Left lung (tissue), 10 donors: ENCODE data around the gene MAGI1. TPM values are rescaled to one million over a fixed set of nuclear protein-coding genes. Genes with fewer than 3 reads are reported as not detected.

ENCODE experiments used
- ATAC-seq: fragments of 200-7000 bp; cut with Tn5 transposase; one replicate; pipeline ENCODE4 v1.9.1; 2020; ENCODE audit warnings: moderate library complexity
- DNase-seq, 4 donors: peaks; one replicate each; pipeline ENCODE4 v3.0.0-alpha.2; 2013 to 2020
- H3K27ac ChIP-seq, 2 donors: fragments of 200-600 bp; sonication (generic) in 1 of 2; one replicate each; pipeline versions ENCODE4 v1.5.0 to v1.8.0; 2020 to 2021
- H3K27me3 ChIP-seq, 2 donors: fragments of 200-600 bp; sonication (generic) in 1 of 2; one replicate each; pipeline versions ENCODE4 v1.5.0 to v1.8.0; 2020 to 2021
- H3K36me3 ChIP-seq, 2 donors: fragments of 200-600 bp; sonication (generic) in 1 of 2; one replicate each; pipeline versions ENCODE4 v1.5.0 to v1.8.0; 2020 to 2021
- H3K4me1 ChIP-seq, 2 donors: fragments of 200-600 bp; one replicate each; pipeline ENCODE4 v1.8.0; 2021
- H3K4me3 ChIP-seq, 2 donors: fragments of 200-600 bp; sonication (generic) in 1 of 2; one replicate each; pipeline versions ENCODE4 v1.5.0 to v1.8.0; 2020 to 2021; ENCODE audit warnings: mild to moderate bottlenecking in 1 of 2
- H3K9me3 ChIP-seq, 2 donors: fragments of 200-600 bp; sonication (generic) in 1 of 2; one replicate each; pipeline versions ENCODE4 v1.5.0 to v1.8.0; 2020 to 2021
- intact Hi-C, 2 donors: fragments of 100-400 bp; cut with DNase I; formaldehyde crosslinking; loops; one replicate each; pipeline versions ENCODE4 v1.11.2 to v1.14.2; 2022
- polyA plus RNA-seq, 6 donors: library from polyadenylated mRNA; unstranded; fragments of 120-200 nt; gene quantifications; one replicate each; pipeline ENCODE4 v1.2.1, GENCODE V29; 2013; ENCODE audit not compliant: insufficient read length in 6 of 6
- total RNA-seq, 2 donors: library from RNA; stranded (reverse); fragmentation: NEBNext Ultra II Directional; extraction: Animal tissue kit (Norgen Biotek cat#: 25700); gene quantifications; one replicate each; pipeline ENCODE4 v1.2.1, GENCODE V29; 2021
- TF ChIP-seq, protein P1 (sequence below), 2 donors: fragments of 200-600 bp; sonication (generic) in 1 of 2; IDR thresholded peaks; one replicate each; pipeline versions ENCODE4 v1.5.0 to v1.8.0; 2021; ENCODE audit warnings: antibody characterized with exemption in 2 of 2
- donor health status: DM: no; HTN: yes; CAD: no.
- donor health status: DM: no; HTN: no; CAD: no.

MAGI1 gene
- total and polyA plus RNA-seq, 8 donors = 25.4 to 32.0 (median 28.7) TPM

GRCh38 chr3:65581313-65581712 is 457.4 kb downstream of the MAGI1 start:
- TF ChIP-seq, protein P1, sequence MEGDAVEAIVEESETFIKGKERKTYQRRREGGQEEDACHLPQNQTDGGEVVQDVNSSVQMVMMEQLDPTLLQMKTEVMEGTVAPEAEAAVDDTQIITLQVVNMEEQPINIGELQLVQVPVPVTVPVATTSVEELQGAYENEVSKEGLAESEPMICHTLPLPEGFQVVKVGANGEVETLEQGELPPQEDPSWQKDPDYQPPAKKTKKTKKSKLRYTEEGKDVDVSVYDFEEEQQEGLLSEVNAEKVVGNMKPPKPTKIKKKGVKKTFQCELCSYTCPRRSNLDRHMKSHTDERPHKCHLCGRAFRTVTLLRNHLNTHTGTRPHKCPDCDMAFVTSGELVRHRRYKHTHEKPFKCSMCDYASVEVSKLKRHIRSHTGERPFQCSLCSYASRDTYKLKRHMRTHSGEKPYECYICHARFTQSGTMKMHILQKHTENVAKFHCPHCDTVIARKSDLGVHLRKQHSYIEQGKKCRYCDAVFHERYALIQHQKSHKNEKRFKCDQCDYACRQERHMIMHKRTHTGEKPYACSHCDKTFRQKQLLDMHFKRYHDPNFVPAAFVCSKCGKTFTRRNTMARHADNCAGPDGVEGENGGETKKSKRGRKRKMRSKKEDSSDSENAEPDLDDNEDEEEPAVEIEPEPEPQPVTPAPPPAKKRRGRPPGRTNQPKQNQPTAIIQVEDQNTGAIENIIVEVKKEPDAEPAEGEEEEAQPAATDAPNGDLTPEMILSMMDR (IDR thresholded peaks at IDR 0.05) = no peak
- Histone ChIP-seq H3K27me3 (no peaks in the 10 kb centered on the region), H3K4me1 (no peaks in the 10 kb centered on the region), H3K36me3 (no peaks in the 10 kb centered on the region), H3K9me3 (no peaks in the 10 kb centered on the region), H3K4me3 (no peak overlapping the region), H3K27ac (no peak overlapping the region)
- no peak for DNase-seq
- intact Hi-C loops = no loop called here
- ATAC-seq = no peak

DNA sequence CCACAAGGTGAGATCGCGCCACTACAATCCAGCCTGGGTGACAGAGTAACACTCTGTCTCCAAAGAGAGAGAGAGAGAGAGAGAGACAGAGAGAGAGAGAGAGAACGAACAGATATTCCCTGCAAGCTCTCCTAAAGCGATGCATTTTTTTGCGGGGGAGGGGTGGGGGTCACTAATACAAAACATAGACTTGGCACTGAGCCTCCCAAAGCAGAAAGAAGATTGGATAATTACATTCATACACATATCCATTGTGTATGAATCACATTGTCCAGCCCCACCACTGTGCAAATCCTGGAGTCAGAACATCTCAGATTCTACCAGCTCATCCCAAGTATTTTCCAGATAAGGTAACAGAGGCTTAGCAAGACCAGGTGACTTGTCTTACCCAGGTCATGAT is 459.9 kb downstream of the MAGI1 start:
- TF ChIP-seq, protein P1 (IDR thresholded peaks at IDR 0.05) = no peak
- no peak for ATAC-seq
- Histone ChIP-seq H3K27ac (no peak overlapping the region), H3K9me3 (no peaks in the 10 kb centered on the region), H3K4me3 (no peak overlapping the region), H3K4me1 (no peaks in the 10 kb centered on the region), H3K36me3 (no peaks in the 10 kb centered on the region), H3K27me3 (no peaks in the 10 kb centered on the region)
- DNase-seq = no peak
- intact Hi-C loops = no loop called here

DNA sequence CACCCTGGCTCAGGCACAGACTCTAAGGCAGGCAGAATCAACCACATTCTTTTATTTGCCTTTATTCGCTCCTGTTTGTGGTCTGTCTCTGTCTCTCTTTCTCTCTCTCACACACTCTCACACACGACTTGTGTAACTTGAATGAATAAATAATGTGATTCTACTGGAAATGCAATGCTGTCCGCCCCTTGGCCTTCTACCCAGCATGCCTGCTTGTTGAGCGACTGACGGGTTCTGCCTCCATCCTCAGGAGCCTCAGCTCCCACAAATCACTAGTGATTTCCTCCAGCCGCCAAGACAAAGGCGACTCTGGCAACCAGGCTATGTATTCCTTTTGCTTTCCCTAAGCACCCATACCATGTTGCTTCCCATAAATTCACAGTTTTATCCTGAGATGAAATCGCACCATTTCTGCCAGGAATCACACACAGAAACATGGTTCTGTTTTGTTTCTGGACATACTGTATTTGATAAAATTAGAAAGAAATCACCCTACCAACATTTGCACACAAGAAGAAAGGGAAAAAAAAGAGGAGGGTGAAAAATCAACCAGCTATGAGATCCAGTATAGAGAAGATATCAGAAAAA is 460.8 kb downstream of the MAGI1 start:
- no peak overlapping the region for H3K27ac ChIP-seq
- no peak for ATAC-seq
- no peak overlapping the region for H3K4me3 ChIP-seq
- H3K27me3 ChIP-seq = no peaks in the 10 kb centered on the region
- TF ChIP-seq, protein P1 (IDR thresholded peaks at IDR 0.05) = no peak
- peak in 1 of 4 donors; percentile 21 for DNase-seq
- no peaks in the 10 kb centered on the region for H3K4me1 ChIP-seq
- intact Hi-C loops = no loop called here
- no peaks in the 10 kb centered on the region for H3K9me3 ChIP-seq
- H3K36me3 ChIP-seq = no peaks in the 10 kb centered on the region

- no peak for ATAC-seq
- intact Hi-C loops = no loop called here
- no peaks in the 10 kb centered on the region for H3K9me3 ChIP-seq
- H3K36me3 ChIP-seq = no peaks in the 10 kb centered on the region
- TF ChIP-seq, protein P1 (IDR thresholded peaks at IDR 0.05) = no peak
- H3K27me3 ChIP-seq = no peaks in the 10 kb centered on the region
- no peak for DNase-seq
- no peaks in the 10 kb centered on the region for H3K4me1 ChIP-seq
- H3K27ac ChIP-seq = no peak overlapping the region
- H3K4me3 ChIP-seq = no peak overlapping the region
These were observed 461.8 kb downstream of the MAGI1 start for GRCh38 chr3:65576966-65577365.

DNA sequence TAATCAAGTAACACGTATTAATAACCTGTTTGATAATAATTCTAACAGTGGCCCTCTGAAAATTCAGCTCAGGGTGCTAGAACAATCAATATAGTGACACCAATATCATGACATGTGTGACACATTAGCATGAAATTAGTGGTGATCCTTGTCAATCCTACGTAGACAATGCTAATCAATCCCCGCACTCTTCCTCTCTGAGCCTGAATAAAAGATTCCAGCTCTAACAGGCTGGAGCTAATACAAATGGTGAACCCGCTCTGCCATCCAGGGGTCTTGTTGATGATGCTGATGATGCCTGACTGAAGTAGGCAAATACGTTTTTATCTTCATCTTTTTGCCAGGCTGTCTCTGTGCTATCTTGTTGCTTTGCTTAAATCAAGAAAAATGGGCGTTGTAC is 462.5 kb downstream of the MAGI1 start:
- intact Hi-C loops = no loop called here
- ATAC-seq = no peak

More for the DNA sequence above, 462.5 kb downstream of the MAGI1 start:
- Histone ChIP-seq H3K27me3 (no peaks in the 10 kb centered on the region), H3K27ac (no peak overlapping the region), H3K9me3 (no peaks in the 10 kb centered on the region), H3K4me1 (no peaks in the 10 kb centered on the region), H3K36me3 (no peaks in the 10 kb centered on the region), H3K4me3 (no peak overlapping the region)
- TF ChIP-seq, protein P1 (IDR thresholded peaks at IDR 0.05) = no peak
- no peak for DNase-seq
